Activated CD8-positive, alpha-beta T cell treated with anti-CD3 and anti-CD28 coated beads for 36 hours (primary cell): Measurements from ENCODE around the gene ZNF445. TPM values are rescaled to one million over a fixed set of nuclear protein-coding genes. Genes with fewer than 3 reads are reported as not detected.
A peak's percentile ranks its signal among the peaks of the same experiment; 100 is the strongest.
"Not testable (repeated sequence)": the region's sequence is repeated elsewhere in the genome, so short reads cannot be mapped to it uniquely, and the experiment has no call there.

ENCODE experiments used
- ATAC-seq: fragments of 200-7000 bp; cut with Tn5 transposase; one replicate; pipeline ENCODE4 v1.10.0; 2021; ENCODE audit warnings: mild to moderate bottlenecking, moderate library complexity
- CTCF ChIA-PET: fragments of 350-600 bp; sonication (Branson Sonifier 250); formaldehyde crosslinking; loops from one replicate; lab custom pipeline; 2021; ENCODE audit warnings: antibody characterized with exemption; lab: Charles Lee
- POLR2A ChIA-PET: fragments of 350-600 bp; sonication (Branson Sonifier 250); formaldehyde crosslinking; loops from one replicate; lab custom pipeline; 2021; ENCODE audit warnings: antibody characterized with exemption; lab: Charles Lee
- DNase-seq: peaks from one replicate; pipeline ENCODE4 v3.0.0-alpha.2; 2020
- H3K27ac Mint-ChIP-seq: one replicate; pipeline ENCODE4 v1.8.0; 2021; ENCODE audit warnings: mild to moderate bottlenecking, mixed read lengths
- H3K27me3 Mint-ChIP-seq: one replicate; pipeline ENCODE4 v1.8.0; 2021; ENCODE audit warnings: mixed read lengths
- H3K36me3 Mint-ChIP-seq: one replicate; pipeline ENCODE4 v1.8.0; 2021; ENCODE audit warnings: low read depth, mixed read lengths
- H3K4me1 Mint-ChIP-seq: one replicate; pipeline ENCODE4 v1.8.0; 2021; ENCODE audit warnings: low read depth, mixed read lengths
- H3K4me3 Mint-ChIP-seq: one replicate; pipeline ENCODE4 v1.8.0; 2021; ENCODE audit warnings: mild to moderate bottlenecking, moderate library complexity, mixed read lengths
- H3K9me3 Mint-ChIP-seq: one replicate; pipeline ENCODE4 v1.8.0; 2021; ENCODE audit warnings: mixed read lengths
- CTCF ChIP-seq: fragments of 200-600 bp; IDR thresholded peaks from one replicate; pipeline ENCODE4 v1.8.0; 2022; ENCODE audit warnings: antibody characterized with exemption, mild to moderate bottlenecking
- intact Hi-C: fragments of 100-400 bp; cut with micrococcal nuclease; formaldehyde crosslinking; loops from one replicate; pipeline ENCODE4 v1.10.0; 2022
- total RNA-seq, 2 experiments: library from RNA; stranded (reverse); gene quantifications; one replicate each; pipeline ENCODE4 v1.2.3, GENCODE V29; 2021

Gene ZNF445
- total RNA-seq, 2 experiments from 2014 or later = 16.3 to 18.4 TPM

- TF ChIP-seq CTCF = no peak
- CTCF ChIA-PET = interaction anchor here (1.1 kb wide), 1 partner anchor 33 kb away, joined by 6 read pairs; no protein-coding TSS in a partner anchor
- H3K9me3 Mint-ChIP-seq = no peaks in the 10 kb centered on the region
- H3K4me3 Mint-ChIP-seq = peak overlapping the region; percentile 82
- peaks cover 31% of the 10 kb centered on the region for H3K4me1 Mint-ChIP-seq
- ATAC-seq (peak; percentile 8), DNase-seq (peak; percentile 4)
- POLR2A ChIA-PET = interaction anchor here (1.2 to 2.4 kb wide), 2 partner anchors 33 to 54 kb away, joined by 3 to 9 read pairs; no protein-coding TSS in a partner anchor
- intact Hi-C loops = no loop called here
- no peaks in the 10 kb centered on the region for H3K27me3 Mint-ChIP-seq
- peak overlapping the region; percentile 86 for H3K27ac Mint-ChIP-seq
- H3K36me3 Mint-ChIP-seq = no peaks in the 10 kb centered on the region
Measured at GRCh38 chr3:44478055-44478468, 592 bp upstream of the ZNF445 start.

GRCh38 chr3:44476963-44477311 is 533 bp downstream of the ZNF445 start:
- DNase-seq (no peak), ATAC-seq (no peak)
- H3K27ac Mint-ChIP-seq = peak overlapping the region; percentile 79
- POLR2A ChIA-PET = interaction anchor here (2.4 kb wide), 1 partner anchor 34 kb away, joined by 9 read pairs; no protein-coding TSS in a partner anchor
- no peak for TF ChIP-seq CTCF
- H3K27me3 Mint-ChIP-seq = no peaks in the 10 kb centered on the region
- no peaks in the 10 kb centered on the region for H3K36me3 Mint-ChIP-seq
- no peaks in the 10 kb centered on the region for H3K9me3 Mint-ChIP-seq
- peaks cover 38% of the 10 kb centered on the region for H3K4me1 Mint-ChIP-seq
- intact Hi-C loops = no loop called here
- peak overlapping the region; percentile 82 for H3K4me3 Mint-ChIP-seq
- CTCF ChIA-PET = interaction anchor here (1.1 kb wide), 1 partner anchor 37 kb away, joined by 4 read pairs; no protein-coding TSS in a partner anchor

- POLR2A ChIA-PET = interaction anchor here (2.4 kb wide), 1 partner anchor 35 kb away, joined by 9 read pairs; no protein-coding TSS in a partner anchor
- TF ChIP-seq CTCF = no peak
- DNase-seq = peak; percentile 6
- CTCF ChIA-PET = interaction anchor here (1.1 kb wide), 1 partner anchor 36 kb away, joined by 4 read pairs; no protein-coding TSS in a partner anchor
- no peaks in the 10 kb centered on the region for H3K27me3 Mint-ChIP-seq
- H3K4me1 Mint-ChIP-seq = peaks cover 44% of the 10 kb centered on the region
- ATAC-seq = no peak
- H3K9me3 Mint-ChIP-seq = no peaks in the 10 kb centered on the region
- H3K36me3 Mint-ChIP-seq = peaks cover 1% of the 10 kb centered on the region
- H3K4me3 Mint-ChIP-seq = peak overlapping the region; percentile 82
- intact Hi-C loops = no loop called here
- peak overlapping the region; percentile 79 for H3K27ac Mint-ChIP-seq
Measured at GRCh38 chr3:44476181-44476611, 1.3 kb downstream of the ZNF445 start.

GRCh38 chr3:44474886-44475285 is 2.6 kb downstream of the ZNF445 start:
- CTCF ChIA-PET = not testable (repeated sequence)

GRCh38 chr3:44470430-44470829 is 7.0 kb downstream of the ZNF445 start:
- CTCF ChIA-PET = no interaction called here
- POLR2A ChIA-PET = no interaction called here
- no peak for TF ChIP-seq CTCF
- Mint-ChIP-seq H3K4me1 (peaks cover 47% of the 10 kb centered on the region), H3K27me3 (no peaks in the 10 kb centered on the region), H3K27ac (no peak overlapping the region), H3K4me3 (no peak overlapping the region), H3K36me3 (peaks cover 19% of the 10 kb centered on the region), H3K9me3 (no peaks in the 10 kb centered on the region)
- DNase-seq (no peak), ATAC-seq (no peak)
- intact Hi-C loops = no loop called here

More at GRCh38 chr3:44474886-44475285, 2.6 kb downstream of the ZNF445 start:
- intact Hi-C loops, DNase-seq, H3K36me3 Mint-ChIP-seq, H3K27me3 Mint-ChIP-seq, ATAC-seq, POLR2A ChIA-PET, H3K9me3 Mint-ChIP-seq, H3K27ac Mint-ChIP-seq, H3K4me3 Mint-ChIP-seq: not testable (repeated sequence)
- H3K4me1 Mint-ChIP-seq = peaks cover 48% of the 10 kb centered on the region
